GM18951 (cell line): Measurements from ENCODE around the gene SCARF1.

Experiments
- POLR2A ChIP-seq: IDR thresholded peaks from 4 replicates; pipeline ENCODE4 v1.6.1; 2011; ENCODE audit warnings: mild to moderate bottlenecking; ENCODE audit not compliant: insufficient read length, insufficient read depth; ENCODE audit errors: extremely low read depth
- in situ Hi-C: fragments of 300-500 bp; cut with MboI; formaldehyde crosslinking; loops from one replicate; pipeline ENCODE4 v1.12.0; 2022; ENCODE audit warnings: low sequenced_read_pairs, mixed read lengths, inconsistent platforms; ENCODE audit not compliant: unreplicated experiment

Gene SCARF1

DNA sequence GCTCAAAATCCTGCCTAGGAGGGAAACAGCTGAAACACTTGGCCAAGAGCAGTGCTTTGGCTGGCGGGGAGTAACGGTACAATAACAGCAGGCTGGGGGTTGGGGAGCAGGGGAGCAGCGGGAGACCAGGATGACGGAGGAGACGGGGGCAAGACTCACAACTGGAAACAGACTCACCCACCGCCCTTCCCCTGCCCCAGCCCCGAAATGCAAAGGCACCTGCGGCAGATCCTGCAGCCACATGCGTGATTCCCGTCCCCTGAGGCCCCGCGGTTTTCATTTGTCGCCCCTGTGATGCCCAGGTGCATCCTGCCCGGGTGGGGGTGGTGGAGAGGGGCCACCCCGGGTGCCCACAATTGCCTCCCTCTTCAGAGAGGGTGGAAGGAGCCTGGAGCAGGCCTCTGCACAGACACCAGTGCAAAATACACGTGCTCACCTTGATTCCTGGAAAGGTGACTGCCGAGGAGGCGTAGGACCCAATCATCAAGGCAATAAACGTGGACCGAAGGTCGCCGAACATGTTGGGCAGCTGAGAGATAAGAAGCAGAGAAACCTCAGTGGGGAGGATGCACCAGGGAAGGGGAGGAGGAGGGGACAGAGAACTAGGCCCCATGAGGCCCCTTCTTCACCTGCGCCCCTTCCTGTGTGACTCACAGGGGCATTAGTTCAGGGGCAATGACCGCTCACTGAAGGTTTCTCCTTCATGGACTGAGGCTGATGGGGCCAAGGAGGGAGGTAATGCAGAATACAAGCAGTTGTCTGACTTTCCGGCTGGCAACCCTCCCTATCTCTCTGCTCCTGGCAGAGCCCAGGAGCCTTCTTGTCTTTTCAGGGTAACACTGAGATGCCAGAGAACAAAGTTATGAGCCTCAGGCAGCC is 52.5 kb downstream of the SCARF1 start:
- in situ Hi-C loops, result loop anchor here (5.0 kb wide), 1 partner anchor 34 kb away; the partner anchor contains the start of gene SLC43A2
- peak; percentile 57 for TF ChIP-seq POLR2A

GRCh38 chr17:1591474-1592090 is 54.0 kb downstream of the SCARF1 start:
- no peak for TF ChIP-seq POLR2A
- in situ Hi-C loops, result loop anchor here (5.0 kb wide), 1 partner anchor 36 kb away; the partner anchor contains the start of gene SLC43A2

DNA sequence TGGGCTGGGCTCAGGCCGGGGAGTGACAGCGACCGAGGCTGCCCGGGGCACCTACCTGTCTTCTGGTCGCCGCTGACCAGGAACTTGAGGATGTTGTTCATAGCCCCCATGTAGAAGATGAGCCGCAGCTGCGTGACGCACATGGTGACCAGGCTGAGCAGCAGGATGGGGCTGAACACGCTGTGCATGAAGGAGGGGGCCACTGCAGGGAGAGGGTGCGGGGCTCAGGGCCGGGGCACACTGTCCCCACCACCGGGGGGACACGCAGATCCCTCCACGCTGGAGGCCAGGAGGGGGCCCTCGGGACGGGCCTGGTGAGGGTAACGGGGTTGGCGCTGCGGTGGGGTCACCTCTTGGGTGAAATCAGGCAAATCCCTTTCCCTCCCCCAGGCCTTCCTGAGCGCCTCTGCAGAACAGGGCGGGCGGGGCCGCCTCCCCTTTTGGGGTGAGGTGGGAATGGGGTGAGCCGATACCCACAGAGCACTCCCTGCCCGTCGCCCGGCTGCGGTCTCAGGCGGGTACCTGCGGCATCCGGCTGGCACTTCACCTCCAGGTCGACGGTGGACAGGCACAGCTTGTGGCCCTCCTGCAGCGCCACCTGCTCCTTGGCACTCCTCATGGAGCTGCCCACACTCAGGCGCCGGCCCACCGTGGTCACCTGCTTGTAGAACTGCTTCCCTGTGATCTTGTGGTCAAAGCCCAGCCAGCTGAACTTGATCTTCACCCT is 54.6 kb downstream of the SCARF1 start:
- TF ChIP-seq POLR2A, result no peak
- in situ Hi-C loops, result loop anchor here (5.0 kb wide), 1 partner anchor 36 kb away; the partner anchor contains the start of gene SLC43A2

DNA sequence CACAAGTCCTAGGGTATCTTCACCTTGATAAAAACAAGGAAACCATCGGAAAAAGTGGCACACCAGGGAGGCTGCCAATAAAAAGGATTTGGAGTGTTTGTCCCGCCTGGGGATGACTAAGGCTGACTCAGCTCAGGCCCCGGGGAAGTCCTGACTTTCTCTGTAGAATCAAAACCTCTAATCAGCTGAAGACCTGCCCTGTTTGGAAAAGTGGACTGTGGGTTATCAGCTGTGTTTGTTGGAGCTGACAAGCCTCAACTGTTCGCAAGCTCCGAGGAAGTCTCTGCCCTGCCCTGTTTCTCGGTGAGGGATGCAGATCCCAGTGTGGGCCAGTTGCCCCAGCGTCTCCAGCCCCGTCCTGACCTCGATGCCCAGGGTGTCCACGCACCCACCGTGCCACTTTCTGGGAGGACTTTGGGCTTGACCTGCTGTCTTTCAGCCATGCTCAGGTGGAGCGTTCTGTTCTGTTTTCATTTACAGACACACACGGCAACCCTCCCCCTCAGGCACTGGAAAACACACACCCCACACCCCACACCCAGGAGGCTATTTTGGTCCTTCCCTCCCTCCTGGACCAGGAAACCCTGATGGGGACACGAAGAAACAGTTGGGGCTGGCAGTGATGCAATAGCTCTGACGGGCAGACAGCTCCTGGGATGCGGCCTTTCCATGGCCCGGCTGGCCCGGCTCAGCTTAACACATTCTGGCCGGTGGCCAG is 55.3 kb downstream of the SCARF1 start:
- in situ Hi-C loops, result loop anchor here (5.0 kb wide), 1 partner anchor 37 kb away; the partner anchor contains the start of gene SLC43A2
- TF ChIP-seq POLR2A, result no peak

DNA sequence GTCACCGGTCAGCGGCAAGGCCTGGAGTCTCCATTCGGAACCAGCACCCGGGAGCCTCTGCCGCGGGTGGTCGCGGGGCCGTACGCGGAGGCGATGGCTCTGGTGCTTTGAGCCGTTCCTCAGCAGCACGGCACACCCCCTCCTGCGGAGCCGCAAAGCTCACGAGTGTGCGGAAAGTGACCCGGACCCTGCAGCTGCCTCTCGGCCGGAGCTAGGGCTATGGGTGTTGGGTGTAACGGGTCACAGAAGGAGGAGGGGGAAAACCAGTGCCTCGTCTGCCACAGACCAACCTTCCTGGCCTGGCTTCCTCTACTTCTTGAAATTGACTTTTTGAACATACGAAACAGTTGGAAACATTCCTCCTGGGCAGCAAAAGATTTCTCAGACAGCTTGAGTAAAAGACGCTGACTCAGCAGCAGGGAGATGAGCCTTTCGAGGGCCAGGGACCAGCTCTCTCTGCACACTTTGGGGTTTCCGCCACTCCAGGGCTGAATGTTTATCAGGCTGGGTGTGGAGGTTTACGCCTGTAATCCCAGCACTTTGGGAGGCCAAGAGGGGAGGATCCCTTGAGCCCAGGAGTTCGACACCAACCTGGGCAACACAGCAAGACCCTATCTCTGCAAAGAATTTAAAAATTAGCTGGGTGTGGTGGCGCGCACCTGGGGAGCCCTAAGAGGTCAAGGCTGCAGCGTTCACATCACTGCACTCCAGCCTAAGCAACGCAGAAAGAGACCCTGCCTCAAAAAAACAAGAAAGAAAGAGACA is 56.5 kb downstream of the SCARF1 start:
- no peak for TF ChIP-seq POLR2A
- in situ Hi-C loops, result no loop called here

DNA sequence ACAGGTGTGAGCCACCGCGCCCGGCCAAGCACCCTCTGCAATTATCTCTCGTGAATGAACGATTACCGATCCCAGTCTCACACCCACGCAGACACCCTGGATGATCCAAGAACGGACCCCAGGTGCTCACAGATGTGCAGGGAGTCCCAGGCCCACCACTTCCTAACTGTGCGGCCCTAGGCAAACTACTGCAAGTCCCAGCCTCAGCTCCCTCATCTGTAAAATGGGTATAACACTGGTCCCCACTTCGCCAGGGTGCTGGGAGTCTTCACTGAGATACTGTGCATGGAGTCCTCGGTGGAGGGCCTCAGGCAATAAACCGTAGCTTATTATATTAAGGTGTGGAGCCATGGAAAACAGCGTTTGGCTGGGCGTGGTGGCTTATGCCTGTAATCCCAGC is 61.4 kb downstream of the SCARF1 start:
- no peak for TF ChIP-seq POLR2A

More for the DNA sequence above, 61.4 kb downstream of the SCARF1 start:
- in situ Hi-C loops, result no loop called here
